ENCODE data around the gene GPRC5D.

GRCh38 chr12:12908711-12909110 lies 43.3 kb downstream of the GPRC5D start:
- TF ChIP-seq CTCF (conservative IDR thresholded peaks at IDR 0.05 in 1 of 2, IDR thresholded peaks at IDR 0.05 in 1 of 2; ENCODE audit: low read depth in 1 of 2, low read length in 2 of 2) (no peak), EZH2 (IDR thresholded peaks at IDR 0.05; ENCODE audit: low read length, missing control alignments) (no peak)

All from fibroblast of lung (primary cell).